Measurements from ENCODE around the gene SS18. TPM values are rescaled to one million over a fixed set of nuclear protein-coding genes. Genes with fewer than 3 reads are reported as not detected.
A peak's percentile ranks its signal among the peaks of the same experiment; 100 is the strongest.

SS18 gene
- total RNA-seq, 1 donor from 2014 or later, result 31.0 TPM

DNA sequence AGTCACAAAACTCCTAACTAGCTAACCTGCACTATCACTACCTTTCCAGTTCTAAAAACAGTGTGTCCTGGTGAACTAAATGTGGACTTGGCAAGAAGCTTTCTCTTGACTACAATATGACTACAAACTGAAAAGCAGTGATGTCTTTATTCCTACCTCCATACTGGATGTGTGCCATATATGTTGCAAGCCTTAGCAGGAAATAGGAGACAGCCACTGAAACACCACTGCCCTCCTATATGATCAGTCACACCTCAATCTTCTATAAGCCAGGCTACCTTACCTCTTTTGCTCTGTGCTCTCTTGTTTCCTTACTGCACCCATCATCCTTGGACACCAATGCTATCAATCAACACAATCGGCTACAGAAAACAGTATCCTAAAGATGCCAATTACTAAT lies 34.1 kb downstream of the SS18 start:
- H3K27me3 ChIP-seq (ENCODE audit: low read depth), result no peaks in the 10 kb centered on the region
- intact Hi-C loops (cut with micrococcal nuclease), result no loop called here
- H3K4me1 ChIP-seq, result peaks cover 50% of the 10 kb centered on the region
- peaks cover 44% of the 10 kb centered on the region for H3K36me3 ChIP-seq
- no peaks in the 10 kb centered on the region for H3K9me3 ChIP-seq (replicated peaks)
- no peak for DNase-seq
- TF ChIP-seq, protein P1, sequence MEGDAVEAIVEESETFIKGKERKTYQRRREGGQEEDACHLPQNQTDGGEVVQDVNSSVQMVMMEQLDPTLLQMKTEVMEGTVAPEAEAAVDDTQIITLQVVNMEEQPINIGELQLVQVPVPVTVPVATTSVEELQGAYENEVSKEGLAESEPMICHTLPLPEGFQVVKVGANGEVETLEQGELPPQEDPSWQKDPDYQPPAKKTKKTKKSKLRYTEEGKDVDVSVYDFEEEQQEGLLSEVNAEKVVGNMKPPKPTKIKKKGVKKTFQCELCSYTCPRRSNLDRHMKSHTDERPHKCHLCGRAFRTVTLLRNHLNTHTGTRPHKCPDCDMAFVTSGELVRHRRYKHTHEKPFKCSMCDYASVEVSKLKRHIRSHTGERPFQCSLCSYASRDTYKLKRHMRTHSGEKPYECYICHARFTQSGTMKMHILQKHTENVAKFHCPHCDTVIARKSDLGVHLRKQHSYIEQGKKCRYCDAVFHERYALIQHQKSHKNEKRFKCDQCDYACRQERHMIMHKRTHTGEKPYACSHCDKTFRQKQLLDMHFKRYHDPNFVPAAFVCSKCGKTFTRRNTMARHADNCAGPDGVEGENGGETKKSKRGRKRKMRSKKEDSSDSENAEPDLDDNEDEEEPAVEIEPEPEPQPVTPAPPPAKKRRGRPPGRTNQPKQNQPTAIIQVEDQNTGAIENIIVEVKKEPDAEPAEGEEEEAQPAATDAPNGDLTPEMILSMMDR (IDR thresholded peaks at IDR 0.05; ENCODE audit: borderline replicate concordance), result no peak
- no peak overlapping the region for H3K4me3 ChIP-seq
- peak overlapping the region; percentile 66 for H3K27ac ChIP-seq (replicated peaks)

DNA sequence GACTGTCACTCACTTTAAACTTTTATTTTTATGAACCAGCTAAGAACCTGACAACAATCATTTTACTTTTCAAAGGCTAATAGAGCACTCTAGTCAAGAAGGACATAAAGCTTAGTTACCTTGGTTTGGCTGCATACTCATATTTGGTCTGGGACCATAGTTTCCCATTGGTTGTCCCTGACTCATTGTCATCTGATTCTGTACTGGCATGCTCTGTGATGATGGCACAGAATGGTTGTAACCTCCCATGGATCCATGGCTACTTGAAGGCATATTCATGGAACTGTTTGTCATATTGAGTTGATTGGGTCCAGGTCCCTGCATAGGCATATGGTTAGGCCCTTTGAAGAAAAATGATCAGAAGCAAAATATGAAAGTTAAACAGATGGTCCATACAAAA lies 37.9 kb downstream of the SS18 start:
- H3K4me1 ChIP-seq, result peaks cover 43% of the 10 kb centered on the region
- intact Hi-C loops (cut with micrococcal nuclease), result no loop called here
- no peaks in the 10 kb centered on the region for H3K27me3 ChIP-seq (ENCODE audit: low read depth)
- no peak overlapping the region for H3K4me3 ChIP-seq
- no peak overlapping the region for H3K27ac ChIP-seq (replicated peaks)
- TF ChIP-seq, protein P1 (IDR thresholded peaks at IDR 0.05; ENCODE audit: borderline replicate concordance), result no peak
- peaks cover 64% of the 10 kb centered on the region for H3K36me3 ChIP-seq
- no peaks in the 10 kb centered on the region for H3K9me3 ChIP-seq (replicated peaks)
- no peak for DNase-seq

DNA sequence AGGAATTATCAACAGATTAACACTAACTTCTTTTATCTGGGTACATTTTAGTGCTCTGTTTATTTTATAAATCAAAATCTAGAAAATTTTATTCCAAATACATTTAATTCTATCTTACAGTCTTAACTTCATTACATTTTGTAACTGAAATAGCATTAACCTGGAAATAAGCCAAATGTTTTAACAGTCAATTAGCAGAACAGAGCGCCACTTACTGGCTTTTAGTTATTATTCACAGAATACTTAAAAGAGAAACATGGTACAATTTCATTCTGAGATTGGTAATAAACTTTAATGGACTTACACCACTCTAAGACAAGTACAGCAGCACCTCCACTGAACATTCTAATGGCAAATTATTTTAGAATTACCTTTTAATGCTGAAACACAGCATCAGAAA lies 38.6 kb downstream of the SS18 start:
- no peak for DNase-seq
- Histone ChIP-seq H3K27me3 (ENCODE audit: low read depth) (no peaks in the 10 kb centered on the region), H3K9me3 (replicated peaks) (no peaks in the 10 kb centered on the region), H3K27ac (replicated peaks) (no peak overlapping the region), H3K36me3 (peaks cover 60% of the 10 kb centered on the region), H3K4me1 (peaks cover 38% of the 10 kb centered on the region), H3K4me3 (no peak overlapping the region)
- TF ChIP-seq, protein P1 (IDR thresholded peaks at IDR 0.05; ENCODE audit: borderline replicate concordance), result peak; percentile 13
- intact Hi-C loops (cut with micrococcal nuclease), result no loop called here

DNA sequence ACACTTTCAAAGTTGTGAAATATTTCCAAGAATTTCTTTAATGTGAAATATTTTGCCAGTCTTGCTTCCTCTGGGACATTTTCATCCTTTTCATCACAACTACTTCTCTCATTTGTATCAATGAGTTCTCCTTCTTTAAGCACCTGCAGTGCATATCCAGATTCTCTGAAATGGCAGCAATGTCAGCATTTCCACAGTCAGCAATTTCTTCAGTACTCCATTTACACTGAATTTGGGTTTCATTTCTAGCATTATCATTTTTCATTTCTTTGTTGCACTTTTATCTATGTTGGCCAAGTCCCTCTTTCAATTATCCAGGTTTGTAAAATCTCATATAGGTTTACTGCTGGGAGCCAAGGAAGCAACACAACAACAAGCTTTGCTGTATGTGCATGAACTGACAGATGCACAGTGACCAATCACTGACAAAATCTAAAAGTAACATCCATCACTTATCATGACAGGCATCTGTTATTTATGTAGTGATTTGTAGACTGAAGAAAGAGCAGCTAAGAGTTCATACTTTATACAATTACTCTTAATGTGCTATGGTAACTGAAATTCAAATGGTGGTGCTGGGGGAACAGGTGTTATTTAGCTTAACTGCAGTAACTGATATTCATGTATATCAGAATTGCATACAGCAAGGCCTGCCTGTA lies 43.9 kb downstream of the SS18 start:
- TF ChIP-seq, protein P1 (IDR thresholded peaks at IDR 0.05; ENCODE audit: borderline replicate concordance), result no peak
- no peaks in the 10 kb centered on the region for H3K27me3 ChIP-seq (ENCODE audit: low read depth)
- H3K4me1 ChIP-seq, result peaks cover 35% of the 10 kb centered on the region
- H3K36me3 ChIP-seq, result peaks cover 23% of the 10 kb centered on the region
- no peak overlapping the region for H3K27ac ChIP-seq (replicated peaks)
- intact Hi-C loops (cut with micrococcal nuclease), result no loop called here
- no peak overlapping the region for H3K4me3 ChIP-seq
- H3K9me3 ChIP-seq (replicated peaks), result no peaks in the 10 kb centered on the region
- no peak for DNase-seq

DNA sequence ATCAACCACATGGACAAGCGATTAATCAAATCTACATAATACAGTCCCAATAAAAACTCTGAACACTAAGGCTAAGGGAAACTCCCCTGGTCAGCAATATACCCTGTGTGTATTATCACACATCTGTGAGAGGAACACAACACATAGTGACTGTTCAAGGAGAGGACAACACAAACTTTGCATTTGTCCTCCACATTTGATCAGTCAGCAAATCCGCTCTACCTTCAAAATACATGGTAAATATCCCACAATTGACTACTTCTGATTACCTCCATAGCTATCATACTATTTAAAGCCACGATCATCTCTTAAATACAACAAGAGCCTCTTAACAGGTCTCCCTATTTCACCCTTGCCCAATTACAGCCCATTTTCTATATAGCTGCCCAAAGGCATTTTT lies 45.6 kb downstream of the SS18 start:
- Histone ChIP-seq H3K27ac (replicated peaks) (no peak overlapping the region), H3K27me3 (ENCODE audit: low read depth) (no peaks in the 10 kb centered on the region), H3K9me3 (replicated peaks) (no peaks in the 10 kb centered on the region), H3K36me3 (peaks cover 10% of the 10 kb centered on the region), H3K4me3 (no peak overlapping the region), H3K4me1 (peaks cover 41% of the 10 kb centered on the region)
- intact Hi-C loops (cut with micrococcal nuclease), result no loop called here
- no peak for DNase-seq
- TF ChIP-seq, protein P1 (IDR thresholded peaks at IDR 0.05; ENCODE audit: borderline replicate concordance), result no peak
